ENCODE results near the gene PAK5.
"Not testable (repeated sequence)": the region's sequence is repeated elsewhere in the genome, so short reads cannot be mapped to it uniquely, and the experiment has no call there.

PAK5 gene

DNA sequence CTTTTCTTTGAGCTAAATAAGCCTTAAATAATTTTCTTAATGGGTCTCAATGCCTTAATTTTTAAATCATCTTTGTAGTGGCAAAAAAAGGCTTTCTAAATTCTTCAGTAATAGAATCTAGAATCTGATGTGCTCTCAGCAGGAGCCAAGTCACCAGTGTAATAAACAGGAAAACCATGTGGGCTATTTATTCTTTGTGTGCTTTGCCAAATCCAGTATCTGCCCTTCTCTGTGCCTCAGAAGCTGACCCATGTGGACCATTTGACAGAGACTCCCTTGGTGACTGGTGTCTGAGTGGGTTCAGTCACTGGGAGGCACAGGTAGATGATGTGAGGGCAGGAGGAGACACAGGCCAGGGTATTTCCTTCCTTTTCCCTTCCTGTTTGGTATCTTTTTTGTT lies 152.9 kb downstream of the PAK5 start:
- no peak overlapping the region for H3K27ac Mint-ChIP-seq
- H3K36me3 Mint-ChIP-seq (ENCODE audit: low read depth) = no peaks in the 10 kb centered on the region
- H3K4me1 Mint-ChIP-seq (ENCODE audit: low read depth) = no peaks in the 10 kb centered on the region
- H3K27me3 Mint-ChIP-seq (ENCODE audit: low read depth) = no peaks in the 10 kb centered on the region
- H3K4me3 Mint-ChIP-seq = no peak overlapping the region
- H3K9me3 Mint-ChIP-seq = no peaks in the 10 kb centered on the region

GRCh38 chr20:9685011-9685410 lies 153.9 kb downstream of the PAK5 start:
- Mint-ChIP-seq H3K4me3 (no peak overlapping the region), H3K9me3 (no peaks in the 10 kb centered on the region), H3K27me3 (ENCODE audit: low read depth) (no peaks in the 10 kb centered on the region), H3K4me1 (ENCODE audit: low read depth) (no peaks in the 10 kb centered on the region), H3K36me3 (ENCODE audit: low read depth) (no peaks in the 10 kb centered on the region), H3K27ac (no peak overlapping the region)

- no peaks in the 10 kb centered on the region for H3K27me3 Mint-ChIP-seq (ENCODE audit: low read depth)
- H3K4me3 Mint-ChIP-seq = no peak overlapping the region
- no peaks in the 10 kb centered on the region for H3K36me3 Mint-ChIP-seq (ENCODE audit: low read depth)
Measured at GRCh38 chr20:9677100-9677623, 161.7 kb downstream of the PAK5 start.

GRCh38 chr20:9672981-9673380 lies 165.9 kb downstream of the PAK5 start:
- Mint-ChIP-seq H3K27me3 (ENCODE audit: low read depth) (no peaks in the 10 kb centered on the region), H3K36me3 (ENCODE audit: low read depth) (no peaks in the 10 kb centered on the region), H3K4me3 (no peak overlapping the region), H3K9me3 (peaks cover 5% of the 10 kb centered on the region), H3K27ac (no peak overlapping the region), H3K4me1 (ENCODE audit: low read depth) (no peaks in the 10 kb centered on the region)

More at GRCh38 chr20:9677100-9677623, 161.7 kb downstream of the PAK5 start:
- Mint-ChIP-seq H3K4me1 (ENCODE audit: low read depth) (no peaks in the 10 kb centered on the region), H3K27ac (no peak overlapping the region), H3K9me3 (peaks cover 5% of the 10 kb centered on the region)

DNA sequence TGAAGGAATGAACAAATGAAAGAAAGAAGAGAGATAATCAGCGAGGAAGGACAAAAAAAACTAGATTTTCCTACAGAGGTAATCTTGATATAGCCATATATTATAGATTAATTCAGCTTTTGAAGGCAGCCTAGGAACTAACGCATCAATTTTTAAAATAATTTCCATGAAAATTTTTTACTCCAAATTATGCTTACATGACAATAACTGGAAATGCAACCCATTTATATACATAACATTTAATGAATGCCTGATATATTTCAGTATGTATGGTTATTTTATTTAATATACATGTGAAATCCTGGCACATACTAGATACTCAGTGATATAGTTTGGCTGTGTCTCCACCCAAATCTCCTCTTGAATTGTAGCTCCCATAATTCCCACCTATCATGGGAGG lies 166.8 kb downstream of the PAK5 start:
- H3K36me3 Mint-ChIP-seq (ENCODE audit: low read depth) = no peaks in the 10 kb centered on the region
- peaks cover 5% of the 10 kb centered on the region for H3K9me3 Mint-ChIP-seq
- H3K4me1 Mint-ChIP-seq (ENCODE audit: low read depth) = no peaks in the 10 kb centered on the region
- H3K27ac Mint-ChIP-seq = no peak overlapping the region
- H3K27me3 Mint-ChIP-seq (ENCODE audit: low read depth) = no peaks in the 10 kb centered on the region
- no peak overlapping the region for H3K4me3 Mint-ChIP-seq

DNA sequence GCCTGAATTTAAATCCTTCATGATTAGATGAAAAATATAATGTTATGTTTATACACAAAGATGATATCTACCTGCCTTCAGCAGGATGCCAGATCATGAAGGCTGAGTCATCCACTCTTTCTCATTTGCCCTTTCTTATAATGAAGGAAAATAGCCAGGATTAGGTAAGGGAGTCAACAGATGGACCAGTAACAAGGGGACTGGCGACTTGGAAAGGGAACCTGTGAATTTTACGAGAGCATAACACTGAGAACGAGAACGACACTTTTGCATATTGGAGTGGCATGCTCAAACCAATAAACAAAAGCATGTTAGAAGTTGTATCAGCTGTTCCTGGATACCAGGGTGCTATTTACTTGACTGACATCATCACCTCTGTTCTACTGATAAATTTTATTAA lies 170.5 kb downstream of the PAK5 start:
- H3K27ac Mint-ChIP-seq = no peak overlapping the region
- H3K36me3 Mint-ChIP-seq (ENCODE audit: low read depth) = no peaks in the 10 kb centered on the region
- H3K4me1 Mint-ChIP-seq (ENCODE audit: low read depth) = no peaks in the 10 kb centered on the region
- H3K9me3 Mint-ChIP-seq = peaks cover 5% of the 10 kb centered on the region
- no peak overlapping the region for H3K4me3 Mint-ChIP-seq
- H3K27me3 Mint-ChIP-seq (ENCODE audit: low read depth) = no peaks in the 10 kb centered on the region

- H3K4me3 Mint-ChIP-seq = no peak overlapping the region
- no peak overlapping the region for H3K27ac Mint-ChIP-seq
- no peaks in the 10 kb centered on the region for H3K4me1 Mint-ChIP-seq (ENCODE audit: low read depth)
- H3K9me3 Mint-ChIP-seq = no peaks in the 10 kb centered on the region
- H3K27me3 Mint-ChIP-seq (ENCODE audit: low read depth) = no peaks in the 10 kb centered on the region
- no peaks in the 10 kb centered on the region for H3K36me3 Mint-ChIP-seq (ENCODE audit: low read depth)
Measured at GRCh38 chr20:9663423-9663822, 175.5 kb downstream of the PAK5 start.

- Mint-ChIP-seq H3K4me1 (ENCODE audit: low read depth) (no peaks in the 10 kb centered on the region), H3K36me3 (ENCODE audit: low read depth) (no peaks in the 10 kb centered on the region), H3K9me3 (no peaks in the 10 kb centered on the region), H3K4me3 (no peak overlapping the region), H3K27ac (no peak overlapping the region), H3K27me3 (ENCODE audit: low read depth) (no peaks in the 10 kb centered on the region)
Measured at GRCh38 chr20:9660236-9660868, 178.5 kb downstream of the PAK5 start.

DNA sequence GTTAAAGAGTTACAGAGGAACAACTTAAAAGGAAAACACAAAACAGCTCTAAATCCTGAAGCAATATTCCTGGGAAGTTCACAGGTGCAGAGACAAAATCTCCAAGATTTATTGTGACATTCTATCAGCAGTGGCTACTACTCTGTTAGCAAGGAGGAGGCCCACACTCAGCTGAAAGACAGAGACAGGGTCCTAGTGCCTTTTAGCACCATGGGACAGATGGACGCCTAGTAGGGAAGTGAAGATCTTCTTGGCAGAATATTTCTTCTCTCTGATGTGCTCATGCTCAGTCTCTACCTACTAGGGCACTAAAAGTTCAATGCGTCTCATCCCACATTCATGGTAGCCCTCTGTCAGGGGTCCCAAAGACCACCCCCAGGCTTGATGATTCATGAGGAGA lies 191.1 kb downstream of the PAK5 start:
- no peaks in the 10 kb centered on the region for H3K9me3 Mint-ChIP-seq
- no peak overlapping the region for H3K4me3 Mint-ChIP-seq
- no peaks in the 10 kb centered on the region for H3K36me3 Mint-ChIP-seq (ENCODE audit: low read depth)
- no peaks in the 10 kb centered on the region for H3K4me1 Mint-ChIP-seq (ENCODE audit: low read depth)
- no peaks in the 10 kb centered on the region for H3K27me3 Mint-ChIP-seq (ENCODE audit: low read depth)
- no peak overlapping the region for H3K27ac Mint-ChIP-seq

GRCh38 chr20:9646375-9646774 lies 192.5 kb downstream of the PAK5 start:
- no peak overlapping the region for H3K27ac Mint-ChIP-seq
- H3K27me3 Mint-ChIP-seq (ENCODE audit: low read depth) = no peaks in the 10 kb centered on the region
- no peaks in the 10 kb centered on the region for H3K9me3 Mint-ChIP-seq
- H3K4me1 Mint-ChIP-seq (ENCODE audit: low read depth) = no peaks in the 10 kb centered on the region
- no peaks in the 10 kb centered on the region for H3K36me3 Mint-ChIP-seq (ENCODE audit: low read depth)
- H3K4me3 Mint-ChIP-seq = no peak overlapping the region

DNA sequence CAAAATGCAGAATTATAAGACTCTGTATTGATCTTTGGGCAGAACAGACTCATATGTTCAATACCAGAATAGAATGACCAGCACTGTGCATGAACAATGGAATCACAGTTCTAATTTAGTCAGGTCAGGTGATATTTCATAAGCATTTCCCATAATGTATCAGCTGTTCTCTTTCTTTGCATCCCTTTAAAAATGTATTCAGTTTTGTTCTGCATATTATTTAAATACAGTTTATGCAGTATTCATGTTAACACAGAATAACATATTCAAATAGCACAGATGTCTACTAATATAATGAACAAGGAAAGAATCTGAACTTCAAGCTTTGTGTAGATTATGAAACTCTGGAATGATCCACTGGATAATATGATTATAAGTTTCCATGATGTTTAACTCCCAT lies 196.0 kb downstream of the PAK5 start:
- Mint-ChIP-seq H3K27ac (no peak overlapping the region), H3K4me3 (no peak overlapping the region), H3K36me3 (ENCODE audit: low read depth) (no peaks in the 10 kb centered on the region), H3K27me3 (ENCODE audit: low read depth) (no peaks in the 10 kb centered on the region), H3K9me3 (peaks cover 5% of the 10 kb centered on the region), H3K4me1 (ENCODE audit: low read depth) (no peaks in the 10 kb centered on the region)

- H3K27ac Mint-ChIP-seq; H3K4me3 Mint-ChIP-seq; H3K4me1 Mint-ChIP-seq (ENCODE audit: low read depth); H3K36me3 Mint-ChIP-seq (ENCODE audit: low read depth); H3K27me3 Mint-ChIP-seq (ENCODE audit: low read depth); H3K9me3 Mint-ChIP-seq: not testable (repeated sequence)
Measured at GRCh38 chr20:9641499-9642000, 197.3 kb downstream of the PAK5 start.

DNA sequence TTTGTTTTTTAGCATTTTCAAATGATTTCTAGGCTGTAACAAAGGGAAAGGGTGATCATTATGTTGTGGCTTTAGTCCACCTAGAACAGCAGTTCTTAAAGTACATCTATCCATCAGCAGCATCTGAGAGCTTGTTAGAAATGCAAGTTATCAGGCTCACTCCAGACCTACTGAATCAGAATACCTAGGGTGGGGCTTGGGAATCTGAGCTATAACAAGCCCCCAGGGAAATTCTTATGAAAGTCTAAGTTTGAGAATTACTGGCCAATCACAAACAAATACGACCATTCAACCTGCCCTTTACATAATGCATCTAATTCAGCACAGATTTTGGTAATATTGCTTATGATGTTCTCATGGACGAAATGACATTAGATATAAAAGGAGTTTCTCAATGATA lies 201.0 kb downstream of the PAK5 start:
- Mint-ChIP-seq H3K36me3 (ENCODE audit: low read depth) (no peaks in the 10 kb centered on the region), H3K27me3 (ENCODE audit: low read depth) (no peaks in the 10 kb centered on the region), H3K9me3 (peaks cover 5% of the 10 kb centered on the region), H3K27ac (no peak overlapping the region), H3K4me1 (ENCODE audit: low read depth) (no peaks in the 10 kb centered on the region), H3K4me3 (no peak overlapping the region)

DNA sequence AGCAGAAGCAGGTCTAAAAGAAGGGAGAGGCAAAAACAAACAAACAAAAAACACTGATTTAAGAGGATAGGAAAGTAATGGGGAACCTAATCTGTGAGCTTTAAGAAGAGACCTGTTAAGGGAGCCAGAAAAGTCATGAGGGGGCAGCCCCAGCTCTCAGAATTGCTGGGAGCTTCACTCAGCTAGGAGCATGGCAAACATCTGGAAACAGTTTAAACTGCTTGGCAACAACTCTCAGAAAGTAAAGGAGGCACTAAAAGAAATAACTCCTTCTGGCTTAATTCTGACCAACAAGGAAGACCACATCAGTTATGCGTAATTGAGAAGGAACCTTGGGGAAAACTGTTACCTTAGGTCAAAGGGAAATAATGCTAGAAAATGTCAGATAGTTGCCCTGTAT lies 203.1 kb downstream of the PAK5 start:
- Mint-ChIP-seq H3K4me3 (no peak overlapping the region), H3K27ac (no peak overlapping the region), H3K4me1 (ENCODE audit: low read depth) (no peaks in the 10 kb centered on the region), H3K36me3 (ENCODE audit: low read depth) (no peaks in the 10 kb centered on the region), H3K9me3 (peaks cover 3% of the 10 kb centered on the region), H3K27me3 (ENCODE audit: low read depth) (no peaks in the 10 kb centered on the region)

DNA sequence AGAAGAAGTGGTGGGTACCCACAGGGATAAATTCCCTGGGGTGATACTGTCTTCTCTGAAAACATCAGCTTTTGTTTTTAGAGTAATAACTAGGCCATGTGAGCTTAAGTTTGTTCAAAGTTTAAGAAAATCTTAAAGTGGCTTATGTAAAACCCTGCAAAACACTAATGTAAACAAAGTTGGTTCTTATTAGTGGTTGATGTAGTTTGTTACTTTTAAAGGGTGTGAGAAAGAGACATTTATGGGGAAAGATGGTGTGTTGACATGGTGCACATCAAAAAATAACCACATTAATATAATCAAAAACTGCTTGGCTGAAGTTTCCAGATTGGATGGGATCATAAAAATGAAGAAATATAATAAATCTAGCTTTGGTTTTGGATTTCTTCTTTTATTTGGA lies 204.5 kb downstream of the PAK5 start:
- no peaks in the 10 kb centered on the region for H3K9me3 Mint-ChIP-seq
- H3K27me3 Mint-ChIP-seq (ENCODE audit: low read depth) = no peaks in the 10 kb centered on the region
- H3K4me3 Mint-ChIP-seq = no peak overlapping the region
- H3K27ac Mint-ChIP-seq = no peak overlapping the region
- H3K4me1 Mint-ChIP-seq (ENCODE audit: low read depth) = no peaks in the 10 kb centered on the region
- no peaks in the 10 kb centered on the region for H3K36me3 Mint-ChIP-seq (ENCODE audit: low read depth)

- Mint-ChIP-seq H3K4me1 (ENCODE audit: low read depth) (no peaks in the 10 kb centered on the region), H3K4me3 (no peak overlapping the region), H3K27me3 (ENCODE audit: low read depth) (no peaks in the 10 kb centered on the region), H3K27ac (no peak overlapping the region), H3K9me3 (no peaks in the 10 kb centered on the region), H3K36me3 (ENCODE audit: low read depth) (no peaks in the 10 kb centered on the region)
Measured at GRCh38 chr20:9632991-9633390, 205.9 kb downstream of the PAK5 start.
